Activated CD8-positive, alpha-beta memory T cell treated with anti-CD3 and anti-CD28 coated beads for 36 hours (primary cell): ENCODE data around the gene B3GALT5. TPM values are rescaled to one million over a fixed set of nuclear protein-coding genes. Genes with fewer than 3 reads are reported as not detected.

ENCODE experiments used
- CTCF ChIA-PET: fragments of 350-600 bp; sonication (Branson Sonifier 250); formaldehyde crosslinking; loops from one replicate; lab custom pipeline; 2021; ENCODE audit warnings: antibody characterized with exemption; lab: Charles Lee
- POLR2A ChIA-PET: fragments of 350-600 bp; sonication (Branson Sonifier 250); formaldehyde crosslinking; loops from one replicate; lab custom pipeline; 2021; ENCODE audit warnings: antibody characterized with exemption; lab: Charles Lee
- total RNA-seq, 2 experiments: library from RNA; stranded (reverse); gene quantifications; one replicate each; pipeline ENCODE4 v1.2.3, GENCODE V29; 2021

Gene B3GALT5
- total RNA-seq, 2 experiments from 2014 or later = not detected

- CTCF ChIA-PET = no interaction called here
- POLR2A ChIA-PET = no interaction called here
Observed at GRCh38 chr21:39662411-39662953, 49.7 kb downstream of the B3GALT5 start.

GRCh38 chr21:39663066-39663465 is 50.3 kb downstream of the B3GALT5 start:
- ChIA-PET CTCF (no interaction called here), POLR2A (no interaction called here)

- CTCF ChIA-PET = no interaction called here
- POLR2A ChIA-PET = no interaction called here
Observed at GRCh38 chr21:39663742-39664492, 51.2 kb downstream of the B3GALT5 start.

- CTCF ChIA-PET = no interaction called here
- POLR2A ChIA-PET = no interaction called here
Observed at GRCh38 chr21:39664586-39664985, 51.8 kb downstream of the B3GALT5 start.

- ChIA-PET CTCF (no interaction called here), POLR2A (no interaction called here)
Observed at GRCh38 chr21:39666026-39666425, 53.3 kb downstream of the B3GALT5 start.

GRCh38 chr21:39666681-39667315 is 54.1 kb downstream of the B3GALT5 start:
- POLR2A ChIA-PET = no interaction called here
- CTCF ChIA-PET = no interaction called here

GRCh38 chr21:39667353-39667891 is 54.7 kb downstream of the B3GALT5 start:
- ChIA-PET POLR2A (no interaction called here), CTCF (no interaction called here)

GRCh38 chr21:39668369-39668768 is 55.6 kb downstream of the B3GALT5 start:
- POLR2A ChIA-PET = no interaction called here
- CTCF ChIA-PET = no interaction called here

- CTCF ChIA-PET = no interaction called here
- POLR2A ChIA-PET = no interaction called here
Observed at GRCh38 chr21:39669485-39669884, 56.7 kb downstream of the B3GALT5 start.

GRCh38 chr21:39669976-39670661 is 57.4 kb downstream of the B3GALT5 start:
- POLR2A ChIA-PET = no interaction called here

GRCh38 chr21:39670701-39671100 is 58.0 kb downstream of the B3GALT5 start:
- POLR2A ChIA-PET = no interaction called here
- CTCF ChIA-PET = no interaction called here

More at GRCh38 chr21:39669976-39670661, 57.4 kb downstream of the B3GALT5 start:
- CTCF ChIA-PET = no interaction called here

GRCh38 chr21:39671986-39672385 is 59.2 kb downstream of the B3GALT5 start:
- ChIA-PET CTCF (no interaction called here), POLR2A (no interaction called here)

GRCh38 chr21:39673163-39673562 is 60.4 kb downstream of the B3GALT5 start:
- ChIA-PET CTCF (no interaction called here), POLR2A (no interaction called here)

- ChIA-PET CTCF (no interaction called here), POLR2A (no interaction called here)
Observed at GRCh38 chr21:39673736-39674135, 61.0 kb downstream of the B3GALT5 start.

- ChIA-PET CTCF (no interaction called here), POLR2A (no interaction called here)
Observed at GRCh38 chr21:39674801-39675200, 62.1 kb downstream of the B3GALT5 start.

GRCh38 chr21:39675590-39675989 is 62.9 kb downstream of the B3GALT5 start:
- CTCF ChIA-PET = no interaction called here
- POLR2A ChIA-PET = no interaction called here

GRCh38 chr21:39675993-39676661 is 63.4 kb downstream of the B3GALT5 start:
- ChIA-PET CTCF (no interaction called here), POLR2A (no interaction called here)

GRCh38 chr21:39680216-39680615 is 67.5 kb downstream of the B3GALT5 start:
- POLR2A ChIA-PET = no interaction called here
- CTCF ChIA-PET = no interaction called here

GRCh38 chr21:39681257-39681656 is 68.5 kb downstream of the B3GALT5 start:
- ChIA-PET CTCF (interaction anchor here (0.6 kb wide), 1 partner anchor 20 kb away, joined by 3 read pairs; no protein-coding TSS in a partner anchor), POLR2A (no interaction called here)

- ChIA-PET CTCF (no interaction called here), POLR2A (no interaction called here)
Observed at GRCh38 chr21:39681845-39682244, 69.1 kb downstream of the B3GALT5 start.
